Thyroid gland (tissue), 4 donors: ENCODE data around the gene ASCL2.

Source experiments
- POLR2A ChIP-seq, 2 donors: fragments of 450-650 bp; IDR thresholded peaks; one replicate each; pipeline ENCODE4 v1.6.1; 2017; ENCODE audit warnings: antibody characterized with exemption in 2 of 2, mild to moderate bottlenecking in 2 of 2, moderate library complexity in 1 of 2
- TF ChIP-seq, protein P1 (sequence below), 6 experiments: fragments of 200-600 bp in 3 of 6; fragments of 450-650 bp in 3 of 6; sonication (generic) in 3 of 6; IDR thresholded peaks; one replicate each; pipeline ENCODE4 v1.5.1; 2016 to 2019; ENCODE audit warnings: antibody characterized with exemption in 6 of 6, mild to moderate bottlenecking in 2 of 6, inconsistent platforms in 1 of 6, moderate library complexity in 1 of 6

DNA sequence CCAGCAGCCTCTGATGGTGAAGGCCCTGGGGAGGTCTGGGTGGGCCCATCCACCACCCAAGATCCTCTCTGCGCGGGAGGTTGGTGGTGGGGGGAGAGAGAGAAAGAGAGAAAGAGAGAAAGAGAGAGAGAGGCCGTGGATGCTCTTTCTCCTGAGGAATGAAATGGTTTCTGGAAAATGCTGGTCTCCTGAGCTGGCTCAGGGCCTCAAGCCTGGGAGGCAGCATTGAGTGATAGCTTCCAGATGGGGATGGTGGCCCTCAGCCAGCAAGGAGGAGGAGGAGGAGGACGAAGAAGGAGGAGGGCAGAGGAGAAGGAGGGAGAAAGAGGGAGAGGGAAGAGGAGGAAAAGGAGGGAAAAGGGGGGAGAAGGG is 36.0 kb upstream of the ASCL2 start:
- TF ChIP-seq, protein P1, sequence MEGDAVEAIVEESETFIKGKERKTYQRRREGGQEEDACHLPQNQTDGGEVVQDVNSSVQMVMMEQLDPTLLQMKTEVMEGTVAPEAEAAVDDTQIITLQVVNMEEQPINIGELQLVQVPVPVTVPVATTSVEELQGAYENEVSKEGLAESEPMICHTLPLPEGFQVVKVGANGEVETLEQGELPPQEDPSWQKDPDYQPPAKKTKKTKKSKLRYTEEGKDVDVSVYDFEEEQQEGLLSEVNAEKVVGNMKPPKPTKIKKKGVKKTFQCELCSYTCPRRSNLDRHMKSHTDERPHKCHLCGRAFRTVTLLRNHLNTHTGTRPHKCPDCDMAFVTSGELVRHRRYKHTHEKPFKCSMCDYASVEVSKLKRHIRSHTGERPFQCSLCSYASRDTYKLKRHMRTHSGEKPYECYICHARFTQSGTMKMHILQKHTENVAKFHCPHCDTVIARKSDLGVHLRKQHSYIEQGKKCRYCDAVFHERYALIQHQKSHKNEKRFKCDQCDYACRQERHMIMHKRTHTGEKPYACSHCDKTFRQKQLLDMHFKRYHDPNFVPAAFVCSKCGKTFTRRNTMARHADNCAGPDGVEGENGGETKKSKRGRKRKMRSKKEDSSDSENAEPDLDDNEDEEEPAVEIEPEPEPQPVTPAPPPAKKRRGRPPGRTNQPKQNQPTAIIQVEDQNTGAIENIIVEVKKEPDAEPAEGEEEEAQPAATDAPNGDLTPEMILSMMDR (IDR thresholded peaks at IDR 0.05), result no peak
- TF ChIP-seq POLR2A (IDR thresholded peaks at IDR 0.05), result no peak
